ENCODE data around the gene ARHGAP6.

ARHGAP6 gene

GRCh38 chrX:11421805-11422524 is 243.8 kb downstream of the ARHGAP6 start:
- Histone ChIP-seq H3K9me3 (ENCODE audit: control insufficient read depth in 1 of 2, low read length in 2 of 2) (no peaks in the 10 kb centered on the region), H3K4me1 (ENCODE audit: control insufficient read depth in 1 of 2, insufficient read depth in 2 of 2, low read length in 2 of 2) (peaks cover 0 to 6% of the 10 kb centered on the region in 2 donors), H3K4me3 (ENCODE audit: low read depth in 1 of 2, low read length in 2 of 2) (no peak overlapping the region), H3K27ac (ENCODE audit: low read length) (peak overlapping the region; percentile 20), H3K27me3 (ENCODE audit: low read depth, low read length) (no peaks in the 10 kb centered on the region), H3K36me3 (ENCODE audit: control insufficient read depth in 1 of 2, insufficient read depth in 2 of 2, low read length in 2 of 2) (no peaks in the 10 kb centered on the region)

- peaks cover 0 to 6% of the 10 kb centered on the region in 2 donors for H3K4me1 ChIP-seq (ENCODE audit: control insufficient read depth in 1 of 2, insufficient read depth in 2 of 2, low read length in 2 of 2)
- H3K27ac ChIP-seq (ENCODE audit: low read length), result peak overlapping the region; percentile 45
- no peak overlapping the region for H3K4me3 ChIP-seq (ENCODE audit: low read depth in 1 of 2, low read length in 2 of 2)
- H3K36me3 ChIP-seq (ENCODE audit: control insufficient read depth in 1 of 2, insufficient read depth in 2 of 2, low read length in 2 of 2), result no peaks in the 10 kb centered on the region
- H3K27me3 ChIP-seq (ENCODE audit: low read depth, low read length), result no peaks in the 10 kb centered on the region
- H3K9me3 ChIP-seq (ENCODE audit: control insufficient read depth in 1 of 2, low read length in 2 of 2), result no peaks in the 10 kb centered on the region
Observed at GRCh38 chrX:11420851-11421250, 244.9 kb downstream of the ARHGAP6 start.

- peaks cover 0 to 6% of the 10 kb centered on the region in 2 donors for H3K4me1 ChIP-seq (ENCODE audit: control insufficient read depth in 1 of 2, insufficient read depth in 2 of 2, low read length in 2 of 2)
- H3K27ac ChIP-seq (ENCODE audit: low read length), result no peak overlapping the region
- H3K4me3 ChIP-seq (ENCODE audit: low read depth in 1 of 2, low read length in 2 of 2), result no peak overlapping the region
- no peaks in the 10 kb centered on the region for H3K36me3 ChIP-seq (ENCODE audit: control insufficient read depth in 1 of 2, insufficient read depth in 2 of 2, low read length in 2 of 2)
- no peaks in the 10 kb centered on the region for H3K9me3 ChIP-seq (ENCODE audit: control insufficient read depth in 1 of 2, low read length in 2 of 2)
- H3K27me3 ChIP-seq (ENCODE audit: low read depth, low read length), result no peaks in the 10 kb centered on the region
Observed at GRCh38 chrX:11419102-11419501, 246.6 kb downstream of the ARHGAP6 start.

- H3K4me1 ChIP-seq (ENCODE audit: control insufficient read depth in 1 of 2, insufficient read depth in 2 of 2, low read length in 2 of 2), result no peaks in the 10 kb centered on the region
- no peaks in the 10 kb centered on the region for H3K9me3 ChIP-seq (ENCODE audit: control insufficient read depth in 1 of 2, low read length in 2 of 2)
- no peak overlapping the region for H3K4me3 ChIP-seq (ENCODE audit: low read depth in 1 of 2, low read length in 2 of 2)
- H3K27ac ChIP-seq (ENCODE audit: low read length), result no peak overlapping the region
- H3K27me3 ChIP-seq (ENCODE audit: low read depth, low read length), result no peaks in the 10 kb centered on the region
- no peaks in the 10 kb centered on the region for H3K36me3 ChIP-seq (ENCODE audit: control insufficient read depth in 1 of 2, insufficient read depth in 2 of 2, low read length in 2 of 2)
Observed at GRCh38 chrX:11416600-11416999, 249.1 kb downstream of the ARHGAP6 start.

- Histone ChIP-seq H3K4me1 (ENCODE audit: control insufficient read depth in 1 of 2, insufficient read depth in 2 of 2, low read length in 2 of 2) (no peaks in the 10 kb centered on the region), H3K27ac (ENCODE audit: low read length) (no peak overlapping the region), H3K27me3 (ENCODE audit: low read depth, low read length) (no peaks in the 10 kb centered on the region), H3K9me3 (ENCODE audit: control insufficient read depth in 1 of 2, low read length in 2 of 2) (no peaks in the 10 kb centered on the region), H3K4me3 (ENCODE audit: low read depth in 1 of 2, low read length in 2 of 2) (no peak overlapping the region), H3K36me3 (ENCODE audit: control insufficient read depth in 1 of 2, insufficient read depth in 2 of 2, low read length in 2 of 2) (no peaks in the 10 kb centered on the region)
Observed at GRCh38 chrX:11414091-11414490, 251.6 kb downstream of the ARHGAP6 start.

GRCh38 chrX:11412715-11413623 is 252.8 kb downstream of the ARHGAP6 start:
- H3K36me3 ChIP-seq (ENCODE audit: control insufficient read depth in 1 of 2, insufficient read depth in 2 of 2, low read length in 2 of 2), result no peaks in the 10 kb centered on the region
- no peaks in the 10 kb centered on the region for H3K9me3 ChIP-seq (ENCODE audit: control insufficient read depth in 1 of 2, low read length in 2 of 2)
- H3K27ac ChIP-seq (ENCODE audit: low read length), result no peak overlapping the region

GRCh38 chrX:11409957-11410356 is 255.8 kb downstream of the ARHGAP6 start:
- Histone ChIP-seq H3K9me3 (ENCODE audit: control insufficient read depth in 1 of 2, low read length in 2 of 2) (no peaks in the 10 kb centered on the region), H3K4me3 (ENCODE audit: low read depth in 1 of 2, low read length in 2 of 2) (no peak overlapping the region), H3K27ac (ENCODE audit: low read length) (no peak overlapping the region), H3K4me1 (ENCODE audit: control insufficient read depth in 1 of 2, insufficient read depth in 2 of 2, low read length in 2 of 2) (no peaks in the 10 kb centered on the region), H3K36me3 (ENCODE audit: control insufficient read depth in 1 of 2, insufficient read depth in 2 of 2, low read length in 2 of 2) (no peaks in the 10 kb centered on the region), H3K27me3 (ENCODE audit: low read depth, low read length) (no peaks in the 10 kb centered on the region)

More at GRCh38 chrX:11412715-11413623, 252.8 kb downstream of the ARHGAP6 start:
- Histone ChIP-seq H3K4me3 (ENCODE audit: low read depth in 1 of 2, low read length in 2 of 2) (no peak overlapping the region), H3K4me1 (ENCODE audit: control insufficient read depth in 1 of 2, insufficient read depth in 2 of 2, low read length in 2 of 2) (no peaks in the 10 kb centered on the region), H3K27me3 (ENCODE audit: low read depth, low read length) (no peaks in the 10 kb centered on the region)

GRCh38 chrX:11408783-11409182 is 256.9 kb downstream of the ARHGAP6 start:
- Histone ChIP-seq H3K4me1 (ENCODE audit: control insufficient read depth in 1 of 2, insufficient read depth in 2 of 2, low read length in 2 of 2) (peaks cover 0 to 4% of the 10 kb centered on the region in 2 donors), H3K27ac (ENCODE audit: low read length) (no peak overlapping the region), H3K27me3 (ENCODE audit: low read depth, low read length) (no peaks in the 10 kb centered on the region), H3K4me3 (ENCODE audit: low read depth in 1 of 2, low read length in 2 of 2) (no peak overlapping the region), H3K9me3 (ENCODE audit: control insufficient read depth in 1 of 2, low read length in 2 of 2) (no peaks in the 10 kb centered on the region), H3K36me3 (ENCODE audit: control insufficient read depth in 1 of 2, insufficient read depth in 2 of 2, low read length in 2 of 2) (no peaks in the 10 kb centered on the region)

- Histone ChIP-seq H3K4me1 (ENCODE audit: control insufficient read depth in 1 of 2, insufficient read depth in 2 of 2, low read length in 2 of 2) (peaks cover 0 to 6% of the 10 kb centered on the region in 2 donors), H3K9me3 (ENCODE audit: control insufficient read depth in 1 of 2, low read length in 2 of 2) (no peaks in the 10 kb centered on the region), H3K27me3 (ENCODE audit: low read depth, low read length) (no peaks in the 10 kb centered on the region), H3K4me3 (ENCODE audit: low read depth in 1 of 2, low read length in 2 of 2) (no peak overlapping the region), H3K36me3 (ENCODE audit: control insufficient read depth in 1 of 2, insufficient read depth in 2 of 2, low read length in 2 of 2) (no peaks in the 10 kb centered on the region), H3K27ac (ENCODE audit: low read length) (no peak overlapping the region)
Observed at GRCh38 chrX:11408109-11408405, 257.7 kb downstream of the ARHGAP6 start.

GRCh38 chrX:11407331-11408108 is 258.2 kb downstream of the ARHGAP6 start:
- Histone ChIP-seq H3K36me3 (ENCODE audit: control insufficient read depth in 1 of 2, insufficient read depth in 2 of 2, low read length in 2 of 2) (no peaks in the 10 kb centered on the region), H3K4me1 (ENCODE audit: control insufficient read depth in 1 of 2, insufficient read depth in 2 of 2, low read length in 2 of 2) (peaks cover 0 to 6% of the 10 kb centered on the region in 2 donors), H3K4me3 (ENCODE audit: low read depth in 1 of 2, low read length in 2 of 2) (no peak overlapping the region), H3K27ac (ENCODE audit: low read length) (no peak overlapping the region), H3K9me3 (ENCODE audit: control insufficient read depth in 1 of 2, low read length in 2 of 2) (no peaks in the 10 kb centered on the region), H3K27me3 (ENCODE audit: low read depth, low read length) (no peaks in the 10 kb centered on the region)

GRCh38 chrX:11406109-11406765 is 259.5 kb downstream of the ARHGAP6 start:
- Histone ChIP-seq H3K4me3 (ENCODE audit: low read depth in 1 of 2, low read length in 2 of 2) (no peak overlapping the region), H3K36me3 (ENCODE audit: control insufficient read depth in 1 of 2, insufficient read depth in 2 of 2, low read length in 2 of 2) (no peaks in the 10 kb centered on the region), H3K9me3 (ENCODE audit: control insufficient read depth in 1 of 2, low read length in 2 of 2) (no peaks in the 10 kb centered on the region), H3K27me3 (ENCODE audit: low read depth, low read length) (no peaks in the 10 kb centered on the region), H3K4me1 (ENCODE audit: control insufficient read depth in 1 of 2, insufficient read depth in 2 of 2, low read length in 2 of 2) (peaks cover 0 to 6% of the 10 kb centered on the region in 2 donors), H3K27ac (ENCODE audit: low read length) (no peak overlapping the region)
